Heart right ventricle (tissue), 16 donors: ENCODE data around the gene TTC34. TPM values are rescaled to one million over a fixed set of nuclear protein-coding genes. Genes with fewer than 3 reads are reported as not detected.

Source experiments
- ATAC-seq, 8 donors: fragments of 200-7000 bp; cut with Tn5 transposase; one replicate each; pipeline ENCODE4 v1.9.1; 2020; ENCODE audit warnings: mild to moderate bottlenecking in 8 of 8, moderate library complexity in 8 of 8, moderate number of reproducible peaks in 1 of 8
- DNase-seq, 2 donors: peaks; one replicate each; pipeline ENCODE4 v3.0.0-alpha.2; 2020
- H3K27ac ChIP-seq, 10 donors: fragments of 200-600 bp; sonication (generic) in 2 of 10; one replicate each; pipeline versions ENCODE4 v1.5.0 to v1.8.0; 2020 to 2022; ENCODE audit warnings: mild to moderate bottlenecking in 3 of 10
- H3K27me3 ChIP-seq, 7 donors: fragments of 200-600 bp; one replicate each; pipeline ENCODE4 v1.8.0; 2021 to 2022; ENCODE audit warnings: mild to moderate bottlenecking in 2 of 7
- H3K36me3 ChIP-seq, 9 donors: fragments of 200-600 bp; sonication (generic) in 1 of 9; one replicate each; pipeline versions ENCODE4 v1.5.0 to v1.8.0; 2020 to 2022; ENCODE audit warnings: mild to moderate bottlenecking in 2 of 9
- H3K4me1 ChIP-seq, 9 donors: fragments of 200-600 bp; sonication (generic) in 1 of 9; one replicate each; pipeline versions ENCODE4 v1.5.0 to v1.8.0; 2020 to 2022; ENCODE audit warnings: mild to moderate bottlenecking in 4 of 9
- H3K4me3 ChIP-seq, 10 donors: fragments of 200-600 bp; sonication (generic) in 2 of 10; one replicate each; pipeline versions ENCODE4 v1.5.0 to v1.8.0; 2020 to 2022; ENCODE audit warnings: mild to moderate bottlenecking in 7 of 10, moderate library complexity in 2 of 10
- H3K9me3 ChIP-seq, 11 donors: fragments of 200-600 bp in 10 of 11; sonication (generic) in 2 of 11; one replicate each; pipeline versions ENCODE4 v1.5.0 to v1.8.0; 2013 to 2022; ENCODE audit warnings: mild to moderate bottlenecking in 2 of 11, control low read depth in 1 of 11, moderate library complexity in 1 of 11
- CTCF ChIP-seq, 9 donors: fragments of 200-600 bp; sonication (generic) in 2 of 9; IDR thresholded peaks; one replicate each; pipeline versions ENCODE4 v1.5.0 to v1.8.0; 2021 to 2022; ENCODE audit warnings: antibody characterized with exemption in 9 of 9, mild to moderate bottlenecking in 5 of 9, moderate library complexity in 1 of 9
- WGBS, 2 donors: extraction: QIAGEN DNeasy Blood & Tissue Kit; methylation state at CpG; one replicate each; pipeline ENCODE4 v1.1.7; 2013; ENCODE audit warnings: inconsistent platforms in 1 of 2; 5-methylcytosine and 5-hydroxymethylcytosine counted together
- intact Hi-C, 10 donors: fragments of 100-400 bp; cut with DNase I; formaldehyde crosslinking; loops; one replicate each; pipeline versions ENCODE4 v1.11.1 to v1.14.2; 2022
- polyA plus RNA-seq, 2 donors: library from polyadenylated mRNA; stranded (reverse); fragments of 200-250 nt; gene quantifications; one replicate each; pipeline ENCODE4 v1.2.3, GENCODE V29; 2013
- total RNA-seq, 10 donors: library from RNA; stranded (reverse); fragmentation: NEBNext Ultra II Directional in 3 of 10; extraction: Animal tissue kit (Norgen Biotek cat#: 25700) in 3 of 10; gene quantifications; one replicate each; pipeline versions ENCODE4 v1.2.1 to v1.2.4, GENCODE V29; 2021 to 2023
- donor health status: Arrhythmogenic right ventricular cardiomyopathy.
- donor health status: ischemic (EF 13 %, LVEDD 7.1; RV severe dilation, severe dysfunction).
- donor health status: healthy with polysubstance abuse.
- donor health status: DM: no; HTN: yes; CAD: no.
- donor health status: DM: no; HTN: no; CAD: no.
- donor health status: ischemic (EF 25% LVEDD 6.9; RV normal size, moderate dysfunction).
- donor health status: ischemic (EF 25% LVEDD 5.7; RV mildly dilated, moderate dysfunction).
- donor health status: healthy.
- donor health status: DM: yes; HTN: yes; CAD: no.
- donor health status: Ischemic cardiomyopathy.
- donor health status: ischemic (EF 35%, LVEDD 5.7; RV mildly dilated, moderate dysfunction).
- donor health status: nonischemic (EF 11% LVEDD 7.7; RV severe dilation, severe dysfunction).
- donor health status: DM: yes; HTN: yes; CAD: no.
- donor health status: PGD.
- donor health status: ischemic (EF 29% LVEDD 5.4; RV normal size, mild dysfunction).
- donor health status: nonischemic (EF 23%, LVEDD 6.1; RV moderate dilation, normal function).

The TTC34 gene
- total and polyA plus RNA-seq, 12 donors, result 0.03 to 0.74 (median 0.42) TPM

- 77 to 80% methylated on average over 11 of the region's 11 CpGs for WGBS, 2 donors
- intact Hi-C loops, result no loop called here
- no peaks in the 10 kb centered on the region for H3K4me1 ChIP-seq
- no peak overlapping the region for H3K27ac ChIP-seq
- ATAC-seq, result no peak
- no peak for DNase-seq
- no peak overlapping the region for H3K4me3 ChIP-seq
- no peaks in the 10 kb centered on the region for H3K36me3 ChIP-seq
- H3K9me3 ChIP-seq, result peaks cover 0 to 7% (median 0%) of the 10 kb centered on the region in 11 donors
- H3K27me3 ChIP-seq, result peaks cover 0 to 25% (median 15%) of the 10 kb centered on the region in 7 donors
- TF ChIP-seq CTCF (IDR thresholded peaks at IDR 0.05), result no peak
Measured at GRCh38 chr1:2837316-2837715, 35.8 kb upstream of the TTC34 start.

GRCh38 chr1:2836333-2836970, 35.0 kb upstream of the TTC34 start:
- no peak overlapping the region for H3K27ac ChIP-seq
- intact Hi-C loops, result no loop called here
- no peaks in the 10 kb centered on the region for H3K4me1 ChIP-seq
- H3K27me3 ChIP-seq, result peaks cover 0 to 25% (median 15%) of the 10 kb centered on the region in 7 donors
- no peaks in the 10 kb centered on the region for H3K36me3 ChIP-seq
- 83 to 84% methylated on average over 20 of the region's 20 CpGs for WGBS, 2 donors
- no peak for DNase-seq
- no peak overlapping the region for H3K4me3 ChIP-seq
- no peaks in the 10 kb centered on the region for H3K9me3 ChIP-seq
- TF ChIP-seq CTCF (IDR thresholded peaks at IDR 0.05), result no peak
- no peak for ATAC-seq

GRCh38 chr1:2835650-2836159, 34.2 kb upstream of the TTC34 start:
- Histone ChIP-seq H3K4me3 (no peak overlapping the region), H3K4me1 (no peaks in the 10 kb centered on the region), H3K36me3 (no peaks in the 10 kb centered on the region), H3K27ac (no peak overlapping the region), H3K27me3 (peaks cover 0 to 25% (median 15%) of the 10 kb centered on the region in 7 donors), H3K9me3 (no peaks in the 10 kb centered on the region)
- no peak for DNase-seq
- no peak for ATAC-seq
- TF ChIP-seq CTCF (IDR thresholded peaks at IDR 0.05), result no peak
- intact Hi-C loops, result no loop called here
- WGBS, 2 donors, result 76% methylated on average over 10 of the region's 10 CpGs

GRCh38 chr1:2834741-2835564, 33.5 kb upstream of the TTC34 start:
- H3K36me3 ChIP-seq, result no peaks in the 10 kb centered on the region
- no peaks in the 10 kb centered on the region for H3K9me3 ChIP-seq
- H3K27me3 ChIP-seq, result peaks cover 0 to 27% (median 15%) of the 10 kb centered on the region in 7 donors
- DNase-seq (no peak), ATAC-seq (no peak)
- 75 to 79% methylated on average over 27 of the region's 27 CpGs for WGBS, 2 donors
- intact Hi-C loops, result no loop called here
- H3K4me1 ChIP-seq, result no peaks in the 10 kb centered on the region
- H3K27ac ChIP-seq, result no peak overlapping the region
- H3K4me3 ChIP-seq, result no peak overlapping the region
- no peak for TF ChIP-seq CTCF (IDR thresholded peaks at IDR 0.05)
